ENCODE results near the gene ULBP1. TPM values are rescaled to one million over a fixed set of nuclear protein-coding genes. Genes with fewer than 3 reads are reported as not detected.
A peak's percentile ranks its signal among the peaks of the same experiment; 100 is the strongest.
"Not testable (repeated sequence)": the region's sequence is repeated elsewhere in the genome, so short reads cannot be mapped to it uniquely, and the experiment has no call there.

ULBP1 gene, protein sequence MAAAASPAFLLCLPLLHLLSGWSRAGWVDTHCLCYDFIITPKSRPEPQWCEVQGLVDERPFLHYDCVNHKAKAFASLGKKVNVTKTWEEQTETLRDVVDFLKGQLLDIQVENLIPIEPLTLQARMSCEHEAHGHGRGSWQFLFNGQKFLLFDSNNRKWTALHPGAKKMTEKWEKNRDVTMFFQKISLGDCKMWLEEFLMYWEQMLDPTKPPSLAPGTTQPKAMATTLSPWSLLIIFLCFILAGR
- polyA plus RNA-seq, result under 1 TPM; 0.04 to 0.31 TPM

DNA sequence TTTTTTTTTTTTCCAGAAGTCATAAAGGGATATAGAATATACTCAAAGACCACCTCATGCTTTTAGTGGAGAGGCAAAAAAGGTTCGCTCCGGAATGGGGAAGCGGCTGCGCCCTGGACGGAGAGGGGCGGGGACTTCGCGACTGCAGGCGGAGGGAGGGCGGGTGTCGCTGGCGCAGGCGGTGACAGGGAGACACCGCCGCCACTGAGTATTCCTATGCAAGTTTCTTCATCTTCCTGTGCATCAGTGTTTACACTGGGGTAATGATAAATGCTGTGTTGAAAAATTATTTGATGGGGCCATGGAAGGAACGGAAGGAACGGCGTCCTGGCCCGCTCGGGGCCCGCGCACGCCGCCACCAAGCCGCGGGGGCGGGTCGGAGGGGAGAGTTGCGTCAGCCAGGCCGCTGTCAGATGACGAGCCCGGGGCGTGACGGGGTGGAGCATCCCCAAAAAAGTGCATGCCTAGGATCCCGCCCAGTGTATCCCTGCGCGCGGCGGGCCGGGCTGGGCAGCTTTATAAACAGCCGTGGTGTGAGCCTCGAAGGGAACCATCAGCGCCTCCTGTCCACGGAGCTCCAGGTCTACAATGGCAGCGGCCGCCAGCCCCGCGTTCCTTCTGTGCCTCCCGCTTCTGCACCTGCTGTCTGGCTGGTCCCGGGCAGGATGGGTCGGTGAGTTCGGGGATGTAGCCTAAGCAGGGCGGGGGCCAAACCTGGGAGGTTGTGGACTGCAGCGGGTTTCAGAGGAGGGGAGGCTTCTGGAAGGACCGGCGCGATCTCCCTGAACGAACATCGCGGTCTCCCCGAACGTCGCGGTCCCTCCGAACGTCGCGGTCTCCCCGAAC lies at the start of gene ULBP1:
Gene ULBP1, plus strand, starts transcription at position 482 of the 846 bp plus-strand sequence. Its CDS starts 107 bp downstream, at position 589.
- Histone ChIP-seq H3K4me1 (ENCODE audit: control insufficient read depth in 2 of 2, insufficient read depth in 2 of 2, low read length in 1 of 2) (peaks cover 8 to 15% of the 10 kb centered on the region in 2 donors), H3K36me3 (ENCODE audit: control insufficient read depth in 2 of 2, insufficient read depth in 2 of 2, low read length in 1 of 2) (no peaks in the 10 kb centered on the region), H3K27ac (ENCODE audit: low read depth in 2 of 2, low read length in 1 of 2) (no peak within 1 kb of the TSS), H3K27me3 (ENCODE audit: control insufficient read depth in 1 of 2, insufficient read depth in 2 of 2, low read length in 2 of 2) (peaks cover 0 to 14% of the 10 kb centered on the region in 2 donors), H3K9me3 (ENCODE audit: control insufficient read depth in 2 of 2, insufficient read depth in 1 of 2, low read depth in 1 of 2, low read length in 1 of 2) (peaks cover 0 to 3% of the 10 kb centered on the region in 2 donors), H3K4me3 (ENCODE audit: low read depth in 1 of 2, low read length in 2 of 2) (peak within 1 kb of the TSS; percentile 42 to 44)
- WGBS, 2 donors, result 1 to 3% methylated on average over 62 to 69 of the region's 69 CpGs

DNA sequence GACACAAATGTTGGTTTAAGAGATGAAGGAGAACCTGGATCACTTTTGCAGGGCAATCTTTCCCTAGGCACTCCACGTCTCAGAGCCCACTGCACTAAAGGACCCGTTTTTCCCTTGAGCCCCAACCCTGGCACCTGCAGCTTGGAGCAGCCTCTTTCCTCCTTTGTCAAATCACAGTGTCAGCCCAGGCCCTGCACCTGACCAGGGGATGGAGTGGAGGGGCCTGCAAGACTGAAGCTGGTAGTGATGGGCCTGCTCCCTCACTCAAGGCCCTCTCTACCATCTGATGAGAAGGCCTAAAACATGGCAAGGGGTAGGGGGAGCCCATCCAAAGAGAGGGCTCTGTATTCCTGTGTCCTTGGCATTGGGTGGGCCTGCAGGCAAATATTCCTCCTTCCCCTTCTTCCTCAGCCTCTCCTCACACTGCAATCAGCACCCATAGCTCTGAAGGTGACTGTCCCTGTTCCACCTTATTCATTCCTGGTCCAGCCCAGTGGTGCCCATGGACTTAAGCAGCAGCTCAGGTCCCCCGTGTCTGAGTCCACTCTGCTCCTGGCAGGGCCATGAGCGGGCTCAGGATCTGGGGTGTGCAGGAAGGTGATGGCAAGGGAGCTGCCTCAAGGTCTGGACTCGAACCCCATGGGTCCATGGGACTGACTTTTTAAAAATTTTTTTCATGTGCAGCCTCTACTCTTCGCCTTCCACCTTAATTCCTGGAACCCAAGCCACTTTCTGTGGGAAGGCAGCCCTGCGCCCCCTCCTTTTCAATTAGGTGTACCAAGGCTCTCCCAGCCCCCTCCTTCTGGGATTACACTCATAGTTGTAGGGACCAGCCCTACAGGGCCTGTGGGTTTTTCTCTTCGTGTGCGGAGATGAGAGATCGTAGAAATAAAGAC lies 47.5 kb upstream of the ULBP1 start:
- Histone ChIP-seq H3K9me3 (ENCODE audit: control insufficient read depth in 2 of 2, insufficient read depth in 1 of 2, low read depth in 1 of 2, low read length in 1 of 2) (no peaks in the 10 kb centered on the region), H3K36me3 (ENCODE audit: control insufficient read depth in 2 of 2, insufficient read depth in 2 of 2, low read length in 1 of 2) (peaks cover 0 to 4% of the 10 kb centered on the region in 2 donors), H3K4me3 (ENCODE audit: low read depth in 1 of 2, low read length in 2 of 2) (no peak overlapping the region), H3K27ac (ENCODE audit: low read depth in 2 of 2, low read length in 1 of 2) (no peak overlapping the region), H3K27me3 (ENCODE audit: control insufficient read depth in 1 of 2, insufficient read depth in 2 of 2, low read length in 2 of 2) (no peaks in the 10 kb centered on the region), H3K4me1 (ENCODE audit: control insufficient read depth in 2 of 2, insufficient read depth in 2 of 2, low read length in 1 of 2) (peaks cover 6 to 7% of the 10 kb centered on the region in 2 donors)
- 92% methylated on average over 10 of the region's 10 CpGs for WGBS, 2 donors

- Histone ChIP-seq H3K9me3 (ENCODE audit: control insufficient read depth in 2 of 2, insufficient read depth in 1 of 2, low read depth in 1 of 2, low read length in 1 of 2) (peaks cover 0 to 1% of the 10 kb centered on the region in 2 donors), H3K36me3 (ENCODE audit: control insufficient read depth in 2 of 2, insufficient read depth in 2 of 2, low read length in 1 of 2) (peaks cover 0 to 4% of the 10 kb centered on the region in 2 donors), H3K4me1 (ENCODE audit: control insufficient read depth in 2 of 2, insufficient read depth in 2 of 2, low read length in 1 of 2) (peaks cover 6 to 10% of the 10 kb centered on the region in 2 donors), H3K27me3 (ENCODE audit: control insufficient read depth in 1 of 2, insufficient read depth in 2 of 2, low read length in 2 of 2) (no peaks in the 10 kb centered on the region), H3K4me3 (ENCODE audit: low read depth in 1 of 2, low read length in 2 of 2) (no peak overlapping the region), H3K27ac (ENCODE audit: low read depth in 2 of 2, low read length in 1 of 2) (no peak overlapping the region)
- 60 to 79% methylated on average over 2 of the region's 2 CpGs for WGBS, 2 donors
These were observed 46.1 kb upstream of the ULBP1 start for GRCh38 chr6:149917679-149918078.

GRCh38 chr6:149918151-149918905 lies 45.4 kb upstream of the ULBP1 start:
- Histone ChIP-seq H3K27ac (ENCODE audit: low read depth in 2 of 2, low read length in 1 of 2) (peak overlapping the region in 1 of 2 donors; percentile 24), H3K9me3 (ENCODE audit: control insufficient read depth in 2 of 2, insufficient read depth in 1 of 2, low read depth in 1 of 2, low read length in 1 of 2) (peaks cover 0 to 1% of the 10 kb centered on the region in 2 donors), H3K4me1 (ENCODE audit: control insufficient read depth in 2 of 2, insufficient read depth in 2 of 2, low read length in 1 of 2) (peaks cover 6 to 12% of the 10 kb centered on the region in 2 donors), H3K36me3 (ENCODE audit: control insufficient read depth in 2 of 2, insufficient read depth in 2 of 2, low read length in 1 of 2) (peaks cover 0 to 4% of the 10 kb centered on the region in 2 donors), H3K4me3 (ENCODE audit: low read depth in 1 of 2, low read length in 2 of 2) (no peak overlapping the region), H3K27me3 (ENCODE audit: control insufficient read depth in 1 of 2, insufficient read depth in 2 of 2, low read length in 2 of 2) (no peaks in the 10 kb centered on the region)
- 83 to 85% methylated on average over 6 of the region's 6 CpGs for WGBS, 2 donors

- not testable (repeated sequence) for H3K27me3 ChIP-seq (ENCODE audit: control insufficient read depth in 1 of 2, insufficient read depth in 2 of 2, low read length in 2 of 2); H3K27ac ChIP-seq (ENCODE audit: low read depth in 2 of 2, low read length in 1 of 2); H3K4me3 ChIP-seq (ENCODE audit: low read depth in 1 of 2, low read length in 2 of 2); H3K36me3 ChIP-seq (ENCODE audit: control insufficient read depth in 2 of 2, insufficient read depth in 2 of 2, low read length in 1 of 2); H3K9me3 ChIP-seq (ENCODE audit: control insufficient read depth in 2 of 2, insufficient read depth in 1 of 2, low read depth in 1 of 2, low read length in 1 of 2)
- 89 to 90% methylated on average over 11 of the region's 11 CpGs for WGBS, 2 donors
- H3K4me1 ChIP-seq (ENCODE audit: control insufficient read depth in 2 of 2, insufficient read depth in 2 of 2, low read length in 1 of 2), result peaks cover 6 to 12% of the 10 kb centered on the region in 2 donors
These were observed 44.5 kb upstream of the ULBP1 start for GRCh38 chr6:149919126-149919833.

- Histone ChIP-seq H3K27me3 (ENCODE audit: control insufficient read depth in 1 of 2, insufficient read depth in 2 of 2, low read length in 2 of 2) (no peaks in the 10 kb centered on the region), H3K27ac (ENCODE audit: low read depth in 2 of 2, low read length in 1 of 2) (no peak overlapping the region), H3K4me3 (ENCODE audit: low read depth in 1 of 2, low read length in 2 of 2) (no peak overlapping the region), H3K9me3 (ENCODE audit: control insufficient read depth in 2 of 2, insufficient read depth in 1 of 2, low read depth in 1 of 2, low read length in 1 of 2) (peaks cover 0 to 1% of the 10 kb centered on the region in 2 donors), H3K4me1 (ENCODE audit: control insufficient read depth in 2 of 2, insufficient read depth in 2 of 2, low read length in 1 of 2) (peaks cover 6 to 14% of the 10 kb centered on the region in 2 donors), H3K36me3 (ENCODE audit: control insufficient read depth in 2 of 2, insufficient read depth in 2 of 2, low read length in 1 of 2) (peaks cover 0 to 4% of the 10 kb centered on the region in 2 donors)
- WGBS, 2 donors, result 91 to 94% methylated on average over 4 of the region's 4 CpGs
These were observed 43.9 kb upstream of the ULBP1 start for GRCh38 chr6:149919834-149920225.

DNA sequence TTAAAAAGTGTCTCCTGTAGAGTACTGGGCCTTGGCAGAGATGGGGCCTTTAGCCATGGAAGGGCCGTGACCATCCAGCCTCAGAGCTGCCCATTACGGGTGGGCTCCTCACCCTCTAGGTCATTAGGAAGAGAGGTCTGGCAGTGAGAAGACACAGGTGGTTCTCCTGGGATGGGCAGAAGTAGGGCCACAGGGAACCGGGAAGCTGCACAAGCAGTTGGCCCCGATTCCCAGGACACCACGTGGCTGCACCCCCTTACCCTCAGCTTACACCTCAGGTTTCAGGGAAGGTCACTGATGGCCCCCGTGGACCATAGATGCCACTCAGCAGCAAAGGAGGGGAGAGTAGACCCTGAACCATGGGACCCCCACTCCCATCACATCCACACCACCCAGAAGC lies 42.4 kb upstream of the ULBP1 start:
- no peak overlapping the region for H3K27ac ChIP-seq (ENCODE audit: low read depth in 2 of 2, low read length in 1 of 2)
- peaks cover 0 to 1% of the 10 kb centered on the region in 2 donors for H3K9me3 ChIP-seq (ENCODE audit: control insufficient read depth in 2 of 2, insufficient read depth in 1 of 2, low read depth in 1 of 2, low read length in 1 of 2)
- H3K4me3 ChIP-seq (ENCODE audit: low read depth in 1 of 2, low read length in 2 of 2), result no peak overlapping the region
- peaks cover 6 to 19% of the 10 kb centered on the region in 2 donors for H3K4me1 ChIP-seq (ENCODE audit: control insufficient read depth in 2 of 2, insufficient read depth in 2 of 2, low read length in 1 of 2)
- WGBS, 2 donors, result 90 to 91% methylated on average over 6 of the region's 6 CpGs
- peaks cover 0 to 4% of the 10 kb centered on the region in 2 donors for H3K36me3 ChIP-seq (ENCODE audit: control insufficient read depth in 2 of 2, insufficient read depth in 2 of 2, low read length in 1 of 2)
- no peaks in the 10 kb centered on the region for H3K27me3 ChIP-seq (ENCODE audit: control insufficient read depth in 1 of 2, insufficient read depth in 2 of 2, low read length in 2 of 2)

DNA sequence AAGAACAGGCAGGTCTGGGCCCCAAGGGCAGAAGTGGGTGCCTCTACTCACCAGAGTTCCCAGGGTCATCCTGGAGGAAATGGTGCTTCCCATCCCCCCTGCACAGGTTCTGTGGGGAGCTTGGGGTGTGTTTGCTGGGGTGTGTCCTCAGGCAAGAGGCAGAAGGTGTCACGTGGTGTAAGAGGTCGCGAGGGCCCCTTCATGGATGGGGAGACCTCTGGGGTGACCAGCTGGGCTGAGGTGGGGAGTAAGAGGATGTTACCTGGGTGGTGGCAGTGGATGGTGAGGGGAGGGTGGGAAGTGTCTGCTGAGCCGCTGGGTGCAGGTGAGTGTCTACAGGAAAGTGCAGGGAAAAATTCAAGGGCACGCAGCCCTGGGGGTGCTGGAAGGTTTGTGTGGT lies 41.7 kb upstream of the ULBP1 start:
- 36 to 44% methylated on average over 5 of the region's 5 CpGs for WGBS, 2 donors
- not testable (repeated sequence) for H3K27ac ChIP-seq (ENCODE audit: low read depth in 2 of 2, low read length in 1 of 2); H3K9me3 ChIP-seq (ENCODE audit: control insufficient read depth in 2 of 2, insufficient read depth in 1 of 2, low read depth in 1 of 2, low read length in 1 of 2); H3K36me3 ChIP-seq (ENCODE audit: control insufficient read depth in 2 of 2, insufficient read depth in 2 of 2, low read length in 1 of 2); H3K27me3 ChIP-seq (ENCODE audit: control insufficient read depth in 1 of 2, insufficient read depth in 2 of 2, low read length in 2 of 2)
- peak overlapping the region in 1 of 2 donors; percentile 46 for H3K4me3 ChIP-seq (ENCODE audit: low read depth in 1 of 2, low read length in 2 of 2)
- H3K4me1 ChIP-seq (ENCODE audit: control insufficient read depth in 2 of 2, insufficient read depth in 2 of 2, low read length in 1 of 2), result peaks cover 6 to 19% of the 10 kb centered on the region in 2 donors

All from esophagus (tissue), 2 donors.